Spleen (tissue), 7 donors: ENCODE measurements around the gene SLC10A2.

Source experiments
- POLR2A ChIP-seq, 3 donors: fragments of 450-650 bp; IDR thresholded peaks; one replicate each; pipeline ENCODE4 v1.5.1; 2017; ENCODE audit warnings: antibody characterized with exemption in 3 of 3, mild to moderate bottlenecking in 1 of 3
- POLR2AphosphoS5 ChIP-seq, 3 donors: sonication (generic); formaldehyde crosslinking; IDR thresholded peaks; one replicate each; pipeline ENCODE4 v1.5.1; 2017; ENCODE audit warnings: antibody characterized with exemption in 3 of 3
- TF ChIP-seq, protein P1 (sequence below), 11 experiments: fragments of 200-600 bp in 7 of 11; fragments of 450-650 bp in 4 of 11; sonication (generic) in 4 of 11; IDR thresholded peaks in 8 of 11; conservative IDR thresholded peaks in 3 of 11; 1 replicate in 7 of 11; 2 replicates in 4 of 11; pipeline versions ENCODE4 v1.4.0 to v1.8.0; 2016 to 2021; ENCODE audit warnings: antibody characterized with exemption in 11 of 11, inconsistent platforms in 4 of 11, mild to moderate bottlenecking in 1 of 11
- donor health status: DM: no; HTN: no; CAD: no; lungs with moderate emphysema.
- donor health status: DM: no; HTN: no; CAD: no.
- donor health status: DM: no; HTN: no; CAD: no.

DNA sequence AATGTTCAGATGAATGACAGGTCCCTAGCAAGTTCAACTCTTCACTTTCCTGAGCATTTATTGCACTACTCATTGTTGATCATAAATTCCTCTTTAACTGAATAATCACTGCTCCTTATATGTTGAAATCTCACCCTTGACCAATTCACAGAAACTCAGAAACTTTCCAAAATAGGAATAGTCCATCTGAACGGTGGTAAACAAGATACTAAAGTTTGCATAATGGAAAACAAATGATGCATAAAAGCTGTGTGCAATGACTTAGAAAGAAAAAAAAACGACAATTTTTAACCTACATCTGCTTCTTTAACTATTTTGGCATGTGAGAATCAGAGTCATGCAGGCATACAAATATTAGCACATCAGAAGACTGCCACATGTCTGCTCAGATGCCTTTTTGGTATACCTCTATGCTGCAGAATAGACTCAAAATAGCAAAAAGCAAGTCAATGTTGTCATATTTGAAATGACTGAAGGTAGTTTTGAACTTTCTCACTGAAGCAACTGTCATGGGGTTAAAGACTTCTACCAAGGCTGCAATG, 34.8 kb downstream of the SLC10A2 start:
- TF ChIP-seq, protein P1, sequence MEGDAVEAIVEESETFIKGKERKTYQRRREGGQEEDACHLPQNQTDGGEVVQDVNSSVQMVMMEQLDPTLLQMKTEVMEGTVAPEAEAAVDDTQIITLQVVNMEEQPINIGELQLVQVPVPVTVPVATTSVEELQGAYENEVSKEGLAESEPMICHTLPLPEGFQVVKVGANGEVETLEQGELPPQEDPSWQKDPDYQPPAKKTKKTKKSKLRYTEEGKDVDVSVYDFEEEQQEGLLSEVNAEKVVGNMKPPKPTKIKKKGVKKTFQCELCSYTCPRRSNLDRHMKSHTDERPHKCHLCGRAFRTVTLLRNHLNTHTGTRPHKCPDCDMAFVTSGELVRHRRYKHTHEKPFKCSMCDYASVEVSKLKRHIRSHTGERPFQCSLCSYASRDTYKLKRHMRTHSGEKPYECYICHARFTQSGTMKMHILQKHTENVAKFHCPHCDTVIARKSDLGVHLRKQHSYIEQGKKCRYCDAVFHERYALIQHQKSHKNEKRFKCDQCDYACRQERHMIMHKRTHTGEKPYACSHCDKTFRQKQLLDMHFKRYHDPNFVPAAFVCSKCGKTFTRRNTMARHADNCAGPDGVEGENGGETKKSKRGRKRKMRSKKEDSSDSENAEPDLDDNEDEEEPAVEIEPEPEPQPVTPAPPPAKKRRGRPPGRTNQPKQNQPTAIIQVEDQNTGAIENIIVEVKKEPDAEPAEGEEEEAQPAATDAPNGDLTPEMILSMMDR (IDR thresholded peaks at IDR 0.05 in 8 of 11, conservative IDR thresholded peaks at IDR 0.05 in 3 of 11): no peak
- TF ChIP-seq POLR2AphosphoS5 (IDR thresholded peaks at IDR 0.05) (no peak), POLR2A (IDR thresholded peaks at IDR 0.05) (no peak)
